ENCODE measurements around the gene TSBP1.

TSBP1 gene

GRCh38 chr6:32379545-32379944, 7.8 kb upstream of the TSBP1 start:
- H3K4me1 ChIP-seq (ENCODE audit: control insufficient read depth, low read length): peaks cover 5% of the 10 kb centered on the region; the same call in 1 of the 2 replicates
- no peak overlapping the region for H3K27ac ChIP-seq (ENCODE audit: low read depth, low read length)
- no peaks in the 10 kb centered on the region for H3K36me3 ChIP-seq (ENCODE audit: control insufficient read depth, low read length)
- H3K27me3 ChIP-seq (ENCODE audit: control insufficient read depth, low read length): no peaks in the 10 kb centered on the region
- H3K4me3 ChIP-seq (ENCODE audit: low read length): no peak overlapping the region
- no peaks in the 10 kb centered on the region for H4K20me1 ChIP-seq (ENCODE audit: control insufficient read depth, insufficient read depth, low read depth, low read length)
- H3K9me3 ChIP-seq (ENCODE audit: control insufficient read depth, insufficient read depth, low read length): no peaks in the 10 kb centered on the region
- H3K9me2 ChIP-seq (replicated peaks; ENCODE audit: control insufficient read depth, low read length): no peaks in the 10 kb centered on the region
- H3K4me2 ChIP-seq (ENCODE audit: low read length): no peak overlapping the region
- H3K79me2 ChIP-seq (ENCODE audit: control insufficient read depth, low read length): no peaks in the 10 kb centered on the region
- no peak for TF ChIP-seq CTCF (IDR thresholded peaks at IDR 0.05; ENCODE audit: low read depth, low read length, poor library complexity, severe bottlenecking)
- no peak for TF ChIP-seq EZH2phosphoT487 (IDR thresholded peaks at IDR 0.05; ENCODE audit: borderline replicate concordance, low read length)
- H3F3A ChIP-seq (ENCODE audit: control insufficient read depth, insufficient read depth): no peaks in the 10 kb centered on the region

- Histone ChIP-seq H4K20me1 (ENCODE audit: control insufficient read depth, insufficient read depth, low read depth, low read length) (no peaks in the 10 kb centered on the region), H3K4me2 (ENCODE audit: low read length) (no peak overlapping the region), H3K27me3 (ENCODE audit: control insufficient read depth, low read length) (no peaks in the 10 kb centered on the region), H3F3A (ENCODE audit: control insufficient read depth, insufficient read depth) (no peaks in the 10 kb centered on the region), H3K79me2 (ENCODE audit: control insufficient read depth, low read length) (no peaks in the 10 kb centered on the region), H3K9me2 (replicated peaks; ENCODE audit: control insufficient read depth, low read length) (no peaks in the 10 kb centered on the region), H3K4me3 (ENCODE audit: low read length) (no peak overlapping the region), H3K9me3 (ENCODE audit: control insufficient read depth, insufficient read depth, low read length) (no peaks in the 10 kb centered on the region), H3K36me3 (ENCODE audit: control insufficient read depth, low read length) (no peaks in the 10 kb centered on the region), H3K4me1 (ENCODE audit: control insufficient read depth, low read length) (peaks cover 5% of the 10 kb centered on the region; the same call in 1 of the 2 replicates), H3K27ac (ENCODE audit: low read depth, low read length) (no peak overlapping the region)
- TF ChIP-seq EZH2phosphoT487 (IDR thresholded peaks at IDR 0.05; ENCODE audit: borderline replicate concordance, low read length): no peak
Observed at GRCh38 chr6:32375739-32376529, 4.2 kb upstream of the TSBP1 start.

GRCh38 chr6:32371229-32371628, 474 bp downstream of the TSBP1 start:
- Histone ChIP-seq H3K4me1 (ENCODE audit: control insufficient read depth, low read length) (peaks cover 3% of the 10 kb centered on the region; the same call in 1 of the 2 replicates), H3K9me3 (ENCODE audit: control insufficient read depth, insufficient read depth, low read length) (no peaks in the 10 kb centered on the region), H3K36me3 (ENCODE audit: control insufficient read depth, low read length) (no peaks in the 10 kb centered on the region), H3K9me2 (replicated peaks; ENCODE audit: control insufficient read depth, low read length) (no peaks in the 10 kb centered on the region), H3K27me3 (ENCODE audit: control insufficient read depth, low read length) (no peaks in the 10 kb centered on the region), H3F3A (ENCODE audit: control insufficient read depth, insufficient read depth) (no peaks in the 10 kb centered on the region), H3K79me2 (ENCODE audit: control insufficient read depth, low read length) (no peaks in the 10 kb centered on the region), H3K4me2 (ENCODE audit: low read length) (no peak overlapping the region), H3K4me3 (ENCODE audit: low read length) (no peak overlapping the region), H4K20me1 (ENCODE audit: control insufficient read depth, insufficient read depth, low read depth, low read length) (no peaks in the 10 kb centered on the region), H3K27ac (ENCODE audit: low read depth, low read length) (no peak overlapping the region)
- TF ChIP-seq EZH2phosphoT487 (IDR thresholded peaks at IDR 0.05; ENCODE audit: borderline replicate concordance, low read length) (no peak), CTCF (IDR thresholded peaks at IDR 0.05; ENCODE audit: low read depth, low read length, poor library complexity, severe bottlenecking) (no peak)

GRCh38 chr6:32370505-32370904, 1.2 kb downstream of the TSBP1 start:
- no peaks in the 10 kb centered on the region for H3K4me1 ChIP-seq (ENCODE audit: control insufficient read depth, low read length)
- H4K20me1 ChIP-seq (ENCODE audit: control insufficient read depth, insufficient read depth, low read depth, low read length): no peaks in the 10 kb centered on the region
- no peak overlapping the region for H3K4me3 ChIP-seq (ENCODE audit: low read length)
- no peak for TF ChIP-seq EZH2phosphoT487 (IDR thresholded peaks at IDR 0.05; ENCODE audit: borderline replicate concordance, low read length)
- TF ChIP-seq CTCF (IDR thresholded peaks at IDR 0.05; ENCODE audit: low read depth, low read length, poor library complexity, severe bottlenecking): no peak
- H3K79me2 ChIP-seq (ENCODE audit: control insufficient read depth, low read length): no peaks in the 10 kb centered on the region
- H3K9me2 ChIP-seq (replicated peaks; ENCODE audit: control insufficient read depth, low read length): no peaks in the 10 kb centered on the region
- no peak overlapping the region for H3K4me2 ChIP-seq (ENCODE audit: low read length)
- H3K9me3 ChIP-seq (ENCODE audit: control insufficient read depth, insufficient read depth, low read length): no peaks in the 10 kb centered on the region
- H3K36me3 ChIP-seq (ENCODE audit: control insufficient read depth, low read length): no peaks in the 10 kb centered on the region
- no peaks in the 10 kb centered on the region for H3F3A ChIP-seq (ENCODE audit: control insufficient read depth, insufficient read depth)
- H3K27me3 ChIP-seq (ENCODE audit: control insufficient read depth, low read length): no peaks in the 10 kb centered on the region
- H3K27ac ChIP-seq (ENCODE audit: low read depth, low read length): no peak overlapping the region
